Measurements from ENCODE around the gene DLGAP3. TPM values are rescaled to one million over a fixed set of nuclear protein-coding genes. Genes with fewer than 3 reads are reported as not detected.
A peak's percentile ranks its signal among the peaks of the same experiment; 100 is the strongest.

Gene DLGAP3
- total and polyA plus RNA-seq, 2 of the 13 experiments (the other 11 are each of a cell fraction or from before 2014, with no cell fraction given): 0.03 to 0.04 TPM

DNA sequence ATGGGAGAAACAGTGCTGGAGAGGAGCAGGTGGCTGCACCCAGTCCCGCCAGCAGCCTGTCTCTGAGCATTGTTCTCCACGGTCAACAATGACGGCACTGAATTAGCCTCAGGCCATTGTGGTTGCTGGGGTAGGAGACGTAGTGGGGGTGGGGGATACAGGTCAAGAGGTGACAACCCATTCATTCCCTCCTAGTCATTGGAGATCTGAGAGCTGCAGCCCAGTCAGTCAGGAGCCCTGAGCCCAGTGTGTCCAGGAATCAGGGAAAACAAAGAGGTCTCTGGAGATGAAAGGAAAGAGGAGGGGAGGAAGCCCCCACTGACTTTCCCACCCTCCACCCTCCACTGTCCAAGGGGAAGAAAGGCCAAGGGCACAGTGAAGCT, 85.2 kb downstream of the DLGAP3 start:
- Histone ChIP-seq H3K27me3 (ENCODE audit: control insufficient read depth in 1 of 2, insufficient read depth in 2 of 2, low read length in 2 of 2) (peaks cover under 1 to 6% of the 10 kb centered on the region in 2 experiments; a peak in 1 of 5 replicates), H3K4me1 (ENCODE audit: insufficient read depth, low read length) (peaks cover 51% of the 10 kb centered on the region), H3K36me3 (replicated peaks in 1 of 2; ENCODE audit: control insufficient read depth in 1 of 2, insufficient read depth in 2 of 2, low read length in 2 of 2) (no peaks in the 10 kb centered on the region), H3K4me2 (ENCODE audit: low read depth, low read length) (0 out of 2 replicates have a peak overlapping the region, but pooled peaks have one; percentile 9), H3K27ac (ENCODE audit: extremely low read length, insufficient read depth, low read length) (no peak overlapping the region), H3K9ac (ENCODE audit: insufficient read depth, low read depth, low read length) (no peak overlapping the region), H3K79me2 (ENCODE audit: insufficient read depth, low read length) (no peaks in the 10 kb centered on the region), H2AFZ (ENCODE audit: low read length) (no peak overlapping the region), H4K20me1 (ENCODE audit: insufficient read depth, low read length) (no peaks in the 10 kb centered on the region; the same call in 1 of the 2 replicates), H3K9me3 (ENCODE audit: low read length) (no peaks in the 10 kb centered on the region), H3K4me3 (replicated peaks in 1 of 3; ENCODE audit: insufficient read depth in 1 of 3, low read depth in 2 of 3, low read length in 3 of 3) (no peak overlapping the region)
- intact Hi-C loops (cut with micrococcal nuclease; ENCODE audit: unreplicated experiment) (no loop called here), in situ Hi-C loops (cut with HindIII; ENCODE audit: extremely low pct_ligation_motif_present, low pct_unique_long_range_greater_than_20kb) (no loop called here)
- ATAC-seq (no peak), FAIRE-seq (no peak), DNase-seq (ENCODE audit: low spot score) (peak; percentile 83)
- 11% methylated on average over 4 of the region's 4 CpGs for WGBS (ENCODE audit: low lambda C conversion rate)
- POLR2A ChIA-PET: interaction anchor here (0.6 to 2.5 kb wide), 4 partner anchors 15 to 1655 kb away, joined by 3 to 13 read pairs (median 3); partner anchors contain the start of gene SMIM12
- CTCF ChIA-PET (ENCODE audit: low intra/inter-chr PET ratio, low total read pairs): no interaction called here
- no TSS peak for BruUV-seq (replicated peaks)
- TF ChIP-seq SOX13 (IDR thresholded peaks at IDR 0.05): no peak
- TF ChIP-seq SOX13 (CRISPR knock-in tag; conservative IDR thresholded peaks at IDR 0.05 in 1 of 2, IDR thresholded peaks at IDR 0.05 in 1 of 2): peak in 1 of 2 experiments; percentile 89; a peak in 2 of 4 replicates
- no peak for TF ChIP-seq AGO1 (IDR thresholded peaks at IDR 0.05; ENCODE audit: low read depth, low read length, poor library complexity, severe bottlenecking)
- TF ChIP-seq ZFP36L2 (CRISPR knock-in tag; IDR thresholded peaks at IDR 0.05): no peak
- no peak for TF ChIP-seq ZSCAN12 (CRISPR knock-in tag; IDR thresholded peaks at IDR 0.05)
- no peak for TF ChIP-seq THRA (CRISPR knock-in tag; IDR thresholded peaks at IDR 0.05; ENCODE audit: borderline replicate concordance)
- TF ChIP-seq, protein P1, sequence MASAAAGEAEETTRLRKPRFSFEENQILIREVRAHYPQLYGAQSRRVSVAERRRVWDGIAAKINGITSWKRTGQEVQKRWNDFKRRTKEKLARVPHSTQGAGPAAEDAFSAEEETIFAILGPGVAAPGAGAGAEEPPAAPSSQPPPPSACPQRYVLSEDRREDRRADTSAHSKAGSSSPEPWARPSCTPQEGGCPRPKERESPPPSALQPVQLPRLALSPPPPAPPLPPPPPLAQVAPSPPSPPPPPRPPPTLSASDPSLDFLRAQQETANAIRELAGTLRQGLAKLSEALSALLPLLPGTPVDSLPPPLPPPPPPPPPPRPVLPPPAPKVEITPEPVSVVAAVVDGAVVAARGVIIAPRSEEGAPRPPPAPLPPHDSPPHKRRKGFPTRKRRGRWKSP (CRISPR knock-in tag; IDR thresholded peaks at IDR 0.05): no peak
- peak; percentile 57 for TF ChIP-seq NR2F6 (IDR thresholded peaks at IDR 0.05)
- 0 out of 2 replicates have a peak, but pooled peaks have one; percentile 46 for TF ChIP-seq NR2F6 (CRISPR knock-in tag; IDR thresholded peaks at IDR 0.05)
- no peak for TF ChIP-seq PRPF4 (IDR thresholded peaks at IDR 0.05; ENCODE audit: low read depth, low read length, poor library complexity, severe bottlenecking)
- TF ChIP-seq RNF2 (conservative IDR thresholded peaks at IDR 0.05; ENCODE audit: low read depth): no peak
- no peak for TF ChIP-seq NR2F1 (CRISPR knock-in tag; IDR thresholded peaks at IDR 0.05)
- TF ChIP-seq, protein P2, sequence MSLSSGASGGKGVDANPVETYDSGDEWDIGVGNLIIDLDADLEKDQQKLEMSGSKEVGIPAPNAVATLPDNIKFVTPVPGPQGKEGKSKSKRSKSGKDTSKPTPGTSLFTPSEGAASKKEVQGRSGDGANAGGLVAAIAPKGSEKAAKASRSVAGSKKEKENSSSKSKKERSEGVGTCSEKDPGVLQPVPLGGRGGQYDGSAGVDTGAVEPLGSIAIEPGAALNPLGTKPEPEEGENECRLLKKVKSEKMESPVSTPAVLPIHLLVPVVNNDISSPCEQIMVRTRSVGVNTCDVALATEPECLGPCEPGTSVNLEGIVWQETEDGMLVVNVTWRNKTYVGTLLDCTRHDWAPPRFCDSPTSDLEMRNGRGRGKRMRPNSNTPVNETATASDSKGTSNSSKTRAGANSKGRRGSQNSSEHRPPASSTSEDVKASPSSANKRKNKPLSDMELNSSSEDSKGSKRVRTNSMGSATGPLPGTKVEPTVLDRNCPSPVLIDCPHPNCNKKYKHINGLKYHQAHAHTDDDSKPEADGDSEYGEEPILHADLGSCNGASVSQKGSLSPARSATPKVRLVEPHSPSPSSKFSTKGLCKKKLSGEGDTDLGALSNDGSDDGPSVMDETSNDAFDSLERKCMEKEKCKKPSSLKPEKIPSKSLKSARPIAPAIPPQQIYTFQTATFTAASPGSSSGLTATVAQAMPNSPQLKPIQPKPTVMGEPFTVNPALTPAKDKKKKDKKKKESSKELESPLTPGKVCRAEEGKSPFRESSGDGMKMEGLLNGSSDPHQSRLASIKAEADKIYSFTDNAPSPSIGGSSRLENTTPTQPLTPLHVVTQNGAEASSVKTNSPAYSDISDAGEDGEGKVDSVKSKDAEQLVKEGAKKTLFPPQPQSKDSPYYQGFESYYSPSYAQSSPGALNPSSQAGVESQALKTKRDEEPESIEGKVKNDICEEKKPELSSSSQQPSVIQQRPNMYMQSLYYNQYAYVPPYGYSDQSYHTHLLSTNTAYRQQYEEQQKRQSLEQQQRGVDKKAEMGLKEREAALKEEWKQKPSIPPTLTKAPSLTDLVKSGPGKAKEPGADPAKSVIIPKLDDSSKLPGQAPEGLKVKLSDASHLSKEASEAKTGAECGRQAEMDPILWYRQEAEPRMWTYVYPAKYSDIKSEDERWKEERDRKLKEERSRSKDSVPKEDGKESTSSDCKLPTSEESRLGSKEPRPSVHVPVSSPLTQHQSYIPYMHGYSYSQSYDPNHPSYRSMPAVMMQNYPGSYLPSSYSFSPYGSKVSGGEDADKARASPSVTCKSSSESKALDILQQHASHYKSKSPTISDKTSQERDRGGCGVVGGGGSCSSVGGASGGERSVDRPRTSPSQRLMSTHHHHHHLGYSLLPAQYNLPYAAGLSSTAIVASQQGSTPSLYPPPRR (CRISPR knock-in tag; IDR thresholded peaks at IDR 0.05; ENCODE audit: borderline replicate concordance): no peak
- no peak for TF ChIP-seq SUZ12 (IDR thresholded peaks at IDR 0.05; ENCODE audit: low read depth, low read length)
- TF ChIP-seq FOXJ3 (CRISPR knock-in tag; IDR thresholded peaks at IDR 0.05; ENCODE audit: borderline replicate concordance): no peak
- no peak for TF ChIP-seq STAG1 (CRISPR knock-in tag; IDR thresholded peaks at IDR 0.05)
- no peak for TF ChIP-seq SOX6 (IDR thresholded peaks at IDR 0.05)
- peak; percentile 42; the same call in 1 of the 2 replicates for TF ChIP-seq SOX6 (CRISPR knock-in tag; IDR thresholded peaks at IDR 0.05)
- TF ChIP-seq HDAC2 (CRISPR knock-in tag; IDR thresholded peaks at IDR 0.05): no peak

Measured in HepG2 (cell line).